HEK293 (cell line): ENCODE data around the gene ACTR3C.

ENCODE experiments used
- CTCF ChIA-PET: fragments of 350-600 bp; formaldehyde crosslinking; extraction: SDS; loops from one replicate; lab custom pipeline; 2021; ENCODE audit warnings: antibody characterized with exemption; lab: Yijun Ruan, JAX
- POLR2A ChIA-PET: fragments of 300-600 bp; formaldehyde crosslinking; extraction: SDS; loops from one replicate; lab custom pipeline; 2020; ENCODE audit warnings: antibody characterized with exemption, inconsistent platforms; lab: Yijun Ruan, JAX
- H3K27ac ChIP-seq: fragments of 200-500 bp; sonication (Bioruptor generic); 2 replicates; pipeline ENCODE4 v1.5.1; 2014; ENCODE audit warnings: low read depth, low read length, control low read depth, inconsistent platforms; ENCODE audit errors: extremely low read depth
- H3K36me3 ChIP-seq, 2 experiments: fragments of 200-500 bp in 1 of 2; sonication (Bioruptor generic) in 1 of 2; 1 replicate in 1 of 2; 2 replicates in 1 of 2; pipeline ENCODE4 v1.5.1; 2014 to 2017; ENCODE audit warnings: inconsistent platforms in 2 of 2, low read length in 2 of 2; ENCODE audit not compliant: control insufficient read depth in 2 of 2, insufficient read depth in 1 of 2
- H3K4me1 ChIP-seq: fragments of 200-500 bp; sonication (Bioruptor generic); 2 replicates; pipeline ENCODE4 v1.5.1; 2014; ENCODE audit warnings: mild to moderate bottlenecking, low read length, inconsistent platforms; ENCODE audit not compliant: control insufficient read depth, insufficient read depth
- H3K4me3 ChIP-seq: 2 replicates; pipeline ENCODE4 v1.5.1; 2011; ENCODE audit warnings: low read depth, mild to moderate bottlenecking, control low read depth, low read length, moderate library complexity
- H3K9me3 ChIP-seq: fragments of 200-500 bp; sonication (Bioruptor generic); 2 replicates; pipeline ENCODE4 v1.5.1; 2014; ENCODE audit warnings: low read depth, low read length, inconsistent platforms; ENCODE audit not compliant: control insufficient read depth, insufficient read depth
- BCL11A ChIP-seq: fragments of 450-650 bp; formaldehyde crosslinking; IDR thresholded peaks from 2 replicates; pipeline ENCODE4 v1.5.1; 2016; ENCODE audit warnings: low read depth, missing biosample characterization, missing genetic modification characterization
- EGR2 ChIP-seq: fragments of 450-650 bp; formaldehyde crosslinking; IDR thresholded peaks from 2 replicates; pipeline ENCODE4 v1.5.1; 2016; ENCODE audit warnings: low read depth, missing biosample characterization, missing genetic modification characterization
- GLI4 ChIP-seq: fragments of 450-650 bp; formaldehyde crosslinking; IDR thresholded peaks from 2 replicates; pipeline ENCODE4 v1.5.1; 2016; ENCODE audit warnings: missing biosample characterization, missing genetic modification characterization
- HIC1 ChIP-seq: fragments of 450-650 bp; formaldehyde crosslinking; IDR thresholded peaks from 2 replicates; pipeline ENCODE4 v1.5.1; 2016; ENCODE audit warnings: missing biosample characterization, missing genetic modification characterization
- MZF1 ChIP-seq: fragments of 450-650 bp; formaldehyde crosslinking; IDR thresholded peaks from 2 replicates; pipeline ENCODE4 v1.5.1; 2017; ENCODE audit warnings: missing biosample characterization, missing genetic modification characterization, borderline replicate concordance
- OSR2 ChIP-seq: fragments of 450-650 bp; formaldehyde crosslinking; IDR thresholded peaks from 2 replicates; pipeline ENCODE4 v1.5.1; 2016; ENCODE audit warnings: missing biosample characterization, missing genetic modification characterization
- TSHZ1 ChIP-seq: fragments of 450-650 bp; formaldehyde crosslinking; IDR thresholded peaks from 2 replicates; pipeline ENCODE4 v1.5.1; 2016; ENCODE audit warnings: missing biosample characterization, missing genetic modification characterization, borderline replicate concordance
- YY2 ChIP-seq: fragments of 450-650 bp; formaldehyde crosslinking; IDR thresholded peaks from 2 replicates; pipeline ENCODE4 v1.5.1; 2016; ENCODE audit warnings: missing biosample characterization, missing genetic modification characterization
- ZBTB26 ChIP-seq: fragments of 450-650 bp; formaldehyde crosslinking; optimal IDR thresholded peaks from 2 replicates; pipeline ENCODE3; 2016; ENCODE audit warnings: missing biosample characterization, mild to moderate bottlenecking, missing genetic modification characterization
- ZEB2 ChIP-seq: fragments of 450-650 bp; formaldehyde crosslinking; IDR thresholded peaks from 2 replicates; pipeline ENCODE4 v1.5.1; 2016; ENCODE audit warnings: missing biosample characterization, missing genetic modification characterization
- ZIC2 ChIP-seq: fragments of 450-650 bp; formaldehyde crosslinking; IDR thresholded peaks from 2 replicates; pipeline ENCODE4 v1.5.1; 2016; ENCODE audit warnings: missing biosample characterization, missing genetic modification characterization
- ZNF146 ChIP-seq: fragments of 450-650 bp; formaldehyde crosslinking; IDR thresholded peaks from 2 replicates; pipeline ENCODE4 v1.5.1; 2016; ENCODE audit warnings: missing biosample characterization, missing genetic modification characterization
- ZNF175 ChIP-seq: fragments of 450-650 bp; formaldehyde crosslinking; IDR thresholded peaks from 2 replicates; pipeline ENCODE4 v1.5.1; 2016; ENCODE audit warnings: missing biosample characterization, missing genetic modification characterization
- ZNF18 ChIP-seq: fragments of 450-650 bp; formaldehyde crosslinking; IDR thresholded peaks from 2 replicates; pipeline ENCODE4 v1.5.1; 2016; ENCODE audit warnings: missing biosample characterization, missing genetic modification characterization
- ZNF2 ChIP-seq: fragments of 450-650 bp; formaldehyde crosslinking; IDR thresholded peaks from 2 replicates; pipeline ENCODE4 v1.5.1; 2016; ENCODE audit warnings: missing biosample characterization, missing genetic modification characterization
- ZNF354C ChIP-seq: fragments of 450-650 bp; formaldehyde crosslinking; IDR thresholded peaks from 2 replicates; pipeline ENCODE4 v1.5.1; 2016; ENCODE audit warnings: missing biosample characterization, missing genetic modification characterization, low read depth, borderline replicate concordance
- ZNF501 ChIP-seq: fragments of 450-650 bp; formaldehyde crosslinking; IDR thresholded peaks from 2 replicates; pipeline ENCODE4 v1.5.1; 2016; ENCODE audit warnings: missing biosample characterization, missing genetic modification characterization
- ZNF561 ChIP-seq: fragments of 450-650 bp; IDR thresholded peaks from 2 replicates; pipeline ENCODE4 v1.5.1; 2018; ENCODE audit warnings: missing biosample characterization, missing genetic modification characterization, borderline replicate concordance
- ZNF571 ChIP-seq: fragments of 450-650 bp; formaldehyde crosslinking; IDR thresholded peaks from 2 replicates; pipeline ENCODE4 v1.5.0; 2017; ENCODE audit warnings: missing biosample characterization, missing genetic modification characterization
- ZNF600 ChIP-seq: fragments of 450-650 bp; formaldehyde crosslinking; IDR thresholded peaks from 2 replicates; pipeline ENCODE4 v1.5.1; 2016; ENCODE audit warnings: missing biosample characterization, missing genetic modification characterization
- ZNF701 ChIP-seq: fragments of 450-650 bp; formaldehyde crosslinking; IDR thresholded peaks from 2 replicates; pipeline ENCODE4 v1.5.1; 2016; ENCODE audit warnings: missing biosample characterization, missing genetic modification characterization
- ZNF76 ChIP-seq: fragments of 450-650 bp; formaldehyde crosslinking; IDR thresholded peaks from 2 replicates; pipeline ENCODE4; 2016; ENCODE audit warnings: low read depth, missing biosample characterization, missing genetic modification characterization, borderline replicate concordance

Gene ACTR3C

GRCh38 chr7:150368884-150369747, 45.8 kb upstream of the ACTR3C start:
- Histone ChIP-seq H3K27ac (peak overlapping the region; percentile 74), H3K4me3 (peak overlapping the region; percentile 89), H3K9me3 (no peaks in the 10 kb centered on the region), H3K36me3 (peaks cover 0 to 47% of the 10 kb centered on the region in 2 experiments; a peak in 1 of 3 replicates), H3K4me1 (no peaks in the 10 kb centered on the region)
- POLR2A ChIA-PET = interaction anchor here (0.5 to 2.5 kb wide), 10 partner anchors 9 to 138 kb away, joined by 3 to 18 read pairs (median 4); no protein-coding TSS in a partner anchor
- CTCF ChIA-PET = interaction anchor here (0.9 kb wide), 2 partner anchors 11 to 36 kb away, joined by 3 read pairs; a partner anchor contains a TSS
- peak; percentile 54; the same call in 1 of the 2 replicates for TF ChIP-seq EGR2 (tag by site-specific recombination)
- TF ChIP-seq TSHZ1 (tag by site-specific recombination) = no peak
- TF ChIP-seq ZEB2 (tag by site-specific recombination) = peak; percentile 47; the same call in 1 of the 2 replicates
- TF ChIP-seq GLI4 (tag by site-specific recombination) = 0 out of 2 replicates have a peak, but pooled peaks have one; percentile 29
- 0 out of 2 replicates have a peak, but pooled peaks have one; percentile 9 for TF ChIP-seq YY2 (tag by site-specific recombination)
- no peak for TF ChIP-seq ZNF175 (tag by site-specific recombination)
- 0 out of 2 replicates have a peak, but pooled peaks have one; percentile 31 for TF ChIP-seq ZNF600 (tag by site-specific recombination)
- no peak for TF ChIP-seq ZNF701 (tag by site-specific recombination)
- TF ChIP-seq ZNF354C (tag by site-specific recombination) = no peak
- peak; percentile 88 for TF ChIP-seq ZNF76 (tag by site-specific recombination)
- TF ChIP-seq ZNF2 (tag by site-specific recombination) = peak; percentile 34; the same call in 1 of the 2 replicates
- 0 out of 2 replicates have a peak, but pooled peaks have one; percentile 30 for TF ChIP-seq HIC1 (tag by site-specific recombination)
- peak; percentile 32; the same call in 1 of the 2 replicates for TF ChIP-seq ZNF501 (tag by site-specific recombination)
- TF ChIP-seq ZBTB26 (tag by site-specific recombination) = peak; percentile 86
- TF ChIP-seq MZF1 (tag by site-specific recombination) = no peak
- TF ChIP-seq OSR2 (tag by site-specific recombination) = no peak
- no peak for TF ChIP-seq ZNF561 (tag by site-specific recombination)
- peak; percentile 86 for TF ChIP-seq ZNF18 (tag by site-specific recombination)
- no peak for TF ChIP-seq ZNF571
- TF ChIP-seq ZNF146 (tag by site-specific recombination) = peak; percentile 23; the same call in 1 of the 2 replicates
- TF ChIP-seq ZIC2 (tag by site-specific recombination) = peak; percentile 66
- 0 out of 2 replicates have a peak, but pooled peaks have one; percentile 15 for TF ChIP-seq BCL11A (tag by site-specific recombination)
